NCI-H2171 treated with DMSO at 0.1 percent for 48 hours (cell line): ENCODE data around the gene NRXN3.

Source experiments
- DNase-seq: peaks from one replicate; lab custom pipeline; 2025; lab: John Stamatoyannopoulos, UW

The NRXN3 gene

DNA sequence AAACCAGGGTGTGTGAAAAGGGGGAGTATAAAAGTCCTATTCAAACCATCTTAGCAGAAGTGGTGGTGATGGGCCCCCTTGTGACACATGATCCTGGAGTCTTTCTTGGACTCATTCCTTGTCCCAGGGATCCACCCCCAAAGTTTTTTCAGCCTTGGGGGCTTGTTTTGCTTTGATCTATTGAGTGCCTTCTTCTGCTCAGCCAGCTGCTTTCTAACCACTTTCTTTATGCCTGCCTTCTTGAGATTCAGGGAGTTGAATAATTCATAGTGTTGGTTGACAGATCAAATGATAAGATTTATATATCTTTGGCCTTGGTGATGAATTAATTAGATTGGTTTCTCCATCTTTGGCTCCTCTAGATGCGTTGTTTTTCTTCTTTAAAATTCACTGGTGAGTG is 1114.4 kb downstream of the NRXN3 start:
- DNase-seq, result no peak

DNA sequence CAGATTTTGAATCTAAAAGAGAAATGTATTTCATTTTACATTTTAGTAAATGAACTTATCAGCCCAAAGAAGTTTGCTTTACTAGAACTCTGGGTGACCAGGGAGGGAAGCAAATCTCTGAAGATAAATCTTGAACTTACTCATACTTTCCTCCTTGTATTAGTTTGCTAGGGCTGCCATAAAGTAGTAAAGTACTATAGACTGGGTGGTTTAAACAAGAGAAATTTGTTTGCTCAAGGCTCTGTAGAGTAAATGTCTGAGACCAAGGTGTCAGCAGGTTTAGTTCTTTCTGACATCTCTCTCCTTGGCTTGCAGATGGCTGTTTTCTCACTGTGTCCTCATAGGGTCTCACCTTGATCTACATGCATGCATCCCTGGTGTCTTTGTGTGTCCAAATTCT is 1115.1 kb downstream of the NRXN3 start:
- no peak for DNase-seq

DNA sequence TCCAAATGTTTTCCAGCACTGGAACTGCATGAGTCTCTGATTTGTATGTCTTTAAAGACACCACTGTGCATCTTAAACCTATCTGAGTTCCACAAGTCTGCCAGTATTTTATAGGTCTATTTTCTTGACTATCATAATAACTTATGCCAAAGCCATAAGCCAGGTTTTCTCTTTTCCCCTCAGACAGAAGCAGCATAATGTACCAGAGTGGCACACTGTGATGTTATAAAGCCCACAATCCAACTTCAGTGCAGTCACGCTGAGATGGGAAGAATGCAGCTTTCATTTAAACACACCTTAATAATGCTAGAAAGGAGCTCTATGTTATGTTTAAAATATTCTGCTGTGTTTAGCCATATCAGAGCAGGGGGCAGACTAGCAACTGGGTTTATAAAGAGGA is 1117.8 kb downstream of the NRXN3 start:
- no peak for DNase-seq

DNA sequence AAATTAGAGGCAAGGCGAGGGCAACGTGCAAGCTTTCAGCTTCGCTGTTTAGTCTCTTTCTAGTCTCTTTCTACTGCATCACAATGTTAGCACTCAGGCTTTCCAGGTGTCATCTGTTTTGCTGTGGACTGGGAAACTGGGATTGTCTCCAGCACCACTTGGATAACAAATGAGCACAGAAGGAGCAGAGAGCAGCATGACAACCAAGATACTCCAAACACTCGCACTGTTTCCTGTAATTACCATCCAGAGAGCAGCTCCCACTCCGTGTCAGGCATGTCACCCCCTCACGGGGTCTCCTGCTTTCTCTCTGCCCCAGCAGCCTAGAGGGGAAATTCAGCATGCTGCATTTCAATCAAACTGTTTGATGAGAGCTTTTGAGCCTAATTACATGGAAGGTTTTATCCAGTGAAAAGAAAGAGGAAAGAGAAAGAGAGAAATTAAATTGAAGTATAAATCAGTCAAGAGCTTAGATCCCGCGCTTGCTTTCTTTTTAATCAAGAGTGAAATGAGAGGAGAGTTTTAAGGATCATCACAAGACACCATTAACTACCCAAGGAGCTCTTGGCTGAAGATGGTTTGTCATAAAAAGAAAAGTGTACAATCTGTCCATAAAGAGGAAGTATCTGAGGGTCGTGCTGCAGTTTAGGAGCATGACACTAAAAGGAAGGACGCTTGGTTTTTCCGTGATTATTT is 1123.5 kb downstream of the NRXN3 start:
- DNase-seq, result peak; percentile 81

DNA sequence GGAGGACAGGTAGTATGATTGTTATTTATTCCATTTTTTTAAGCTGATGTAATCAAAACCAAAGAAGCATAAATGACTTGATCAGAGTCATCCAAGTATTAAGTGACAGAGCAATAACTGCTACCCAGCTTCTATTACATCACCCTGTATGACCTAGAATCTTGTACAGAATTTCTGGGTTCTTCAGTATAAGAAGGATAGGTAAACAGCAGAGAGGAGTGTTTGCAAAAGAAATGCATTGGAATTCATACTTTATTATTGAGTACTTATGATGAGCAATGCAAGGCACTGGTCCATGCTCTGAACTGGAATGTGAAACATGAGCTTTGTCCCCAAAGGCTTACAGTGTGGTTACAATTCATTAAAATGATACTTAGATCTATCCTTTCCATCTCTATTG is 1124.3 kb downstream of the NRXN3 start:
- peak; percentile 74 for DNase-seq

DNA sequence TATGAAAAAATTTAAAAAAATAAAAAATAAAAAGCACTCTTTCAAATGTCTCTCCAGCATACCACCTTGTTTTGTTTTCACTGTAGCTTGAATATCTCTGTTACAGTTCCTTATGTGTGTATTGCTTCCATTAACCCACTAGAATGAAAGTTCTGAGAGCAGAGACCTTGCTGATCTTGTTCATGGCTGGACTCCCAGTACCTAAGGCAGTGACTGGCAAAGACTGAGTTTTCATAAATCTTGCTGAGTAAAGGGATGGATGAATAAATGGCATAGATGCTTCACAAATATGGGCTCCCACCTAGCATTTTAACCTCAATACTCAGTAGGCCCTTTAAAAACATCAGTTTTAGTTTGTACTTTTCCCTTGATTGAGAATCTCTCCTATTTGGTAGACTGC is 1125.2 kb downstream of the NRXN3 start:
- no peak for DNase-seq

DNA sequence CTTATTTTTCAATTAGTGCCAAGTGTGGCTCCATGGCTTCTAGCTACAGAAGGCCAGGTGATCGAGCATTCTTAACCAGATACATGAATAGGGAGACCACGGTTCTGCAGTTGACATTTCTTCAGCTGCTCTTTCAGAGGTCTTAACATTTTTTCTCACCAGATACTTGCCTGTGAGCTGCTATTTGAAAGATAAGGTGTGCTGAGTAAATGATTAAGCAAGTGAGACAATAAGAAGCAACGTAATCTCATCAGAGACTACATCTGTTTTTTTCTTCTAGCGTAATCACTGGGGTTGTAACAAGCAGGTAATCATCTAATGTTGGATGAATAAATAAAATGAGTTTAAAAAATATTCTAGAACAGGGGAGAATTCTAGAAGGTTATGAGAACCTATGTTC is 1128.2 kb downstream of the NRXN3 start:
- DNase-seq, result no peak

DNA sequence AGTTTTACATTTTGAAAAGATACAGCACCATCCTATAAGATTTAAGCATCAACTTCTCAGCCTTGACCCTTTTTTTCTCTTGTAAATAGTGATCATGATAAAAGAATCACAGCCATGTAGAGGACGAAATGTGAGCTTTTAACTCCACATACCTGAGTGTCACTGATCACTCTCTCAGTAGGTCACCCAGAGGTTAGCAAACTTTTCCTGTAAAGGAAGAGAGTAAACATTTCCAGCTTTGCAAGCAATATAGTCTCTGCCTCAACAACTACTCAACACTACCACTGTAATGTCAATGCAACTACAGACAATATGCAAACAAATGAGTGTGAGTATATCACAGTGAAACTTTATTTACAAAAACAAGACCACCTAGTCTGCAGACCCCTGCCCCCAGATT is 1129.0 kb downstream of the NRXN3 start:
- no peak for DNase-seq

DNA sequence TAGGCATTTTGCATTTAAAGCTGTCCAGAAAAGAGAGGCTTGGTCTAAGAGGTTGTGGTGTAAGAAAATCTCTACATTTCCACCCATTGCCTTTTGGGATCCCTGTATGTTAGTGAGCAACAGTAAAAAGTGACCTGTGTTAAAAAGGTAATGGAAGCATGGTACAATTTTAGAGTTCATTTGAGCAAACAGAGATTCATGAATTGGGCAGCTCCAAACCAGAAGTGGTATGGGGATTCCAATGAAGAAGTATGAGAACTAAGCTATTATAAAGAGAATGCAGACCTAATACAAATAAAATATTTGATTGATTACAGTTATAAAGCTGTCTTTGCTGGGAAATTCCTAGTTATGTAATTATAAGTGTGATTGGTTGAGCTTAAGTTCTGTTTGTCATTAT is 1134.1 kb downstream of the NRXN3 start:
- DNase-seq, result no peak

DNA sequence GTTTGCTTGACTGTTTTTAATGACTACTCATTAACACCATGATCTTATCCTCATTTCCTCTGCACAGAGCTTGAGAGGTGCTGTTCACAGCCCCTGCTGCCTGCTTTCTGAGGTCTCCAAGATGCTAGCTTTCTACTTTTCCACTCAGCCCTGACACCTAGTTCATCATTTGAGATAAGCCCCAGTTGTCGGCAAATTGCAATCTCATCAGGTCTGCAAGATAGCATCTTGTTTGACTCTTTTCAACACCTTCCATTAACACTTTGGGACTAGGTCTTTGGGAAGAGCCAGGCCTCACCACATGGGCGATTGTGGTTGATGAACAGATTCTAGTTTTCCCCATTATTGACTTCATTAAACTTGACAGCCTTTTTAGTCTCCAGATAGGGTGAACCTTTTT is 1136.4 kb downstream of the NRXN3 start:
- DNase-seq, result no peak

DNA sequence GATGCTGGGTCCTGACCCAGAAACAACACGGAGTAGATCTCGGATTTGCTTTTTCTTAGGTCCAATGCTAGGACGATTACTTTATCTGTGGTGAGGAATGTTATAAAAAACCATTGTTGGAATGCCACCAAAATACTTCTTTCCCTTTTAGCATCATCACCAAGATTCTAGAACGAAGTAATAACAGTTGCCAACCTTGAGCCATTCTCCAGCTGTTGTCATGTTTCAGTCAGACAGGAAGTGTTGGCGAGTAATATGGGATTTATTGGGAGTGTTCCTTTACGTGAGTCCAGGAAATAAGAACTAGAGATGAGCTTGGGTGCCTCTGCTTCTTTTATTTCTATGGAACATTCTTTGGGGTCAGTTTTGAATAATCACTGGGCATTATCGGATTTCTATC is 1148.2 kb downstream of the NRXN3 start:
- DNase-seq, result no peak

DNA sequence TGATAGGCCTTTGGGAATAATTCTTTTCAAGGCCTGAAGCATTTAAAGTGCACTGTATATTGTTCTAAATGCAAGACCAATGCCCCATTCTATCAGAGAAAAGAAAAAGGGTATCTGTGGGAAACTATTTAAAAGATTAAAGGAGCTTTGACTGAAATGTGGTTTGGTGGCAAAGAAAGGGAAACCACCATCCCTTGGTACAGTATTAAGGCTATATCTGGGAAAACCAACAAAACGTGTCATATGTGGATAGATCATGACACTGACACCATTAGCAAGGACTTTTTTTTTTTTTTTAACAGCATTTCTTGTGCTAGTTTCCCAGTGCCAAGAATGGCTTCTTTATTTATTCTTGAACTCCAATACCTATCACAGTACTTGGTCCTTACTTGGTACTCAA is 1150.4 kb downstream of the NRXN3 start:
- no peak for DNase-seq

DNA sequence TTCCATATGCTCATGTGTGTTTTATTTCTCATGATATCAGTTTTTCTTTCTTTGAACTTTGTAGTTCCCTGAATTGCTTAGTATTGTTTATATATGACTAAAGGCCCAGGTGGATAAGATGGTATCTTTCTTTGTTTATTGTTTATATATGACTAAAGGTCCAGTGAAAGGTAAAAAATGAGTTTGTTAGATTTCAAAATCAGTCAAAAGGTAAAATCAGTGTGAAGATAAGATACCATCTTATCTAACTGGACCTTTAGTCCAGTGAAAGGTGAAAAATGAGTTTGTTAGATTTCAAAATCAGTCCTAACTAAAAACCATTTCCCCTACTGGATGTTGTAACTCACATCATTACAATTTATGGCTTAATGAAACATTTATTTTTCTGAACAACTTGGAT is 1150.9 kb downstream of the NRXN3 start:
- no peak for DNase-seq

DNA sequence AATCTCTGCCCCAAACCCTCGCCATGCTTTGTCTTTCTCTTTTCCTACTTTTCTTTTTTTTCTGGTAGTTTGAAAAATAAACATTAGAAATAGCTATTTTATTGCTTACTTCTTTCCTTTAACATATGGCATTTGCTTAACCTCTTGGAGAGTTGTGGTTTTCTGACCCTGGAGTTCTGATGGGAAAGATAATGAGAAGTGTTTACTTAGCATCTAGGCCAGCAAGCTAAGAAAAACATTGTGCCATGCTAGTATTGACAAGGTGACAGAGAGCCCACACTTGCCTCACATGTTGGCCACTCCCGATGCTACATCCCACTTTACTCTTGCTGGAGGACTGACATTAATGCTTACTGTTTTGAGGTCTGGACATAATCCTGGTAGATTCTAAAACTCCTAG is 1154.9 kb downstream of the NRXN3 start:
- DNase-seq, result peak; percentile 55

DNA sequence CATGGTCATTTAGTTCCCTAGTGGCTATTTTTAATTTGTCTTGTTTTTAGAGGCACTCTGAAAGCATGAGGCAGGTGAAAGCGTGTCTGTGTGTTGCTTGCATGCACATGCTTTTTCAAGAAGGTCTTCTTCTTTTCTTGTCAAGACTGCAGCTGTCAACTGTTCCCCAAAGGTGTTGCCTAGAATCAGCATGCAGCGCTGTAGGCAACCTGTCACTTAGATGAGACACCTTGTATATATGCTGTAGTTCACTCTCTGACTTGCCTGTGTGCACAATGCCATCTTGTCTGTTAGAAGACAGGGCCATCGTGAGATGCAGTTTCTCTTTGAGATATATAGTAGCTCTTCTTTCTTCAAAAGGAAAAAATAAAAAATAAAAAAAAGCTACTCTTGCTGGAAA is 1155.4 kb downstream of the NRXN3 start:
- peak; percentile 52 for DNase-seq

DNA sequence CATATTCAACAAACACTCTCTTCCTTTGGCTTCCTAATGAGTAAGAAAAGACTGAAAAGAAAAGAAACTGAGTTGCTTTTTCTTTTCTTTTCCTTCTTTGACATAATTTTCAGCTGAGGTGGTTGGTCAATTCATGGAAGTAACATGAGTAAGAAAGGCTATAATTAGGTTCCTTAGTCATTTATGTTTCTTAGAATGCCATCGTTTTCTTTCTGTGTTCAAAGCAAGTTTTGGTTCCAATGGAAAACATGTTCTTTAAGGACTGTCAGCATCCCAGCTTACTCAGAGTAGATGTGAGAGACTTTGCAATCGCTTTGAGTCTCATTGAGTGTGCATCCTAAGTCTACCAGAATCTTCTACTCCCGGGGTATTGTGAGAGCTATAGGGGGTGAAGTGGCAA is 1158.7 kb downstream of the NRXN3 start:
- no peak for DNase-seq

DNA sequence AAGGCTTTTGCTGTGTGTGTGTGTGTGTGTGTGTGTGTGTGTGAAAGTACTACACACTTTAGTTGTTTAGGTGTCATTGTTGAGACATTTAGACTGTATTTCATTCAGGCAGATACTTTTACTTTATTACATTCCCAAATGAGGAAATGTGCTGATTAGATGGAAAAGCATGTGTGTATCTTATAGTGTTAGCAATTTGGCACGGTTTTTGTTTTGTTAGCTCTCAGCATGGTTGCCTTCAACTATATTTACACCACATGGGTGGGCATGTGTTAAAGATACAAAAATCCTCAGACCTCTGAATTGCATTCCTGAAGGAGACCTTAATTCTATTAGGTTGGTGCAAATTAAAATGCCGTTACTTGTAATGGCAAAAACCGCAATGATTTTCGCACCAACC is 1161.7 kb downstream of the NRXN3 start:
- no peak for DNase-seq

DNA sequence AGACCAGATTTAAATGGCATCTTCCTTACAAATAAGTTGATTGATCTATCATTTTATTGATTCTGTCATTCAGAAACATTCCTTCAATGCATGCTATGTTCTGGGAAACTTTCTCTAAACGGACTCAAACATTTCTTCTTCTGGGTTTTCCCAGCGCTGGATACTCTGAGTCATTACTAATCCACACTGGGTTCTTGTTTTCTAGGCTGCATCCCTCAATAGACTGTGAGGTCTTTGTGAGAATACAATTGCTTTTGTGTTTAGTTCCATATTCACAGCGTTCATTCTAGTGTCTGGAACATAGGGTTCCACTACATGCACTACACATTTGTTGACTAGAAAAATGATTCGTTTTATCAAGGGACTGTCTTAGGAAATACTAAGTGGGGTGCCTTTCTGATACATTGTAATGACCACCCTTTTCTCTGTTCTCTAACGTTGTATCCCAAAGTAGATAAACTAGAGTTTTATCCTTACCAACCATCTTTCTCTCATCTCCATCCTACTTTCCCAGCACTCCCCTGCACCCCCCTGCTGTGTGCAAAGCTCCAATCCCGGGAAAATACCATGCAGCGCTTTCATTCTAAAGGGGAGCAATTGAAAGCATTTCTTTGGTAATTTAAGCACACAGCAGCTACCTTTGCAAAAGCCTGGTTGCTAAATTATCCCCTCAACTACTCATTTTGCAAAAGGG is 1162.5 kb downstream of the NRXN3 start:
- no peak for DNase-seq

DNA sequence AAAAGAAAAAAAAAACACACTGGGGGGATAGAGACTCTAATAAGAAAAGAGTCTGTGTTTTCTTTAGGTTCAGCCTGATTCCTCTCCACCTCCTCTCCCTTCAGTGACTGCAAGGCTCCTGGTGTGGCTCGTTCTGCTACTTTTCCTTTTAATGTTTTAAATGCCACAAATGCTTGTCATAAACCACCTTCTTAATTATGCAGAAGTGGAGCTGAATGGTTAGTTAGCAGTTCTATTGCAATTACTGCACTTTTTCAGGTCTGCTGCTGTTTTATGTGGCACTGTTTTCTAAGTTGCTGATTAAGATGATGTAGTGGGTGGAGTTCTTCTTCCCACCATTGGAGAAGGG is 1163.0 kb downstream of the NRXN3 start:
- DNase-seq, result no peak

DNA sequence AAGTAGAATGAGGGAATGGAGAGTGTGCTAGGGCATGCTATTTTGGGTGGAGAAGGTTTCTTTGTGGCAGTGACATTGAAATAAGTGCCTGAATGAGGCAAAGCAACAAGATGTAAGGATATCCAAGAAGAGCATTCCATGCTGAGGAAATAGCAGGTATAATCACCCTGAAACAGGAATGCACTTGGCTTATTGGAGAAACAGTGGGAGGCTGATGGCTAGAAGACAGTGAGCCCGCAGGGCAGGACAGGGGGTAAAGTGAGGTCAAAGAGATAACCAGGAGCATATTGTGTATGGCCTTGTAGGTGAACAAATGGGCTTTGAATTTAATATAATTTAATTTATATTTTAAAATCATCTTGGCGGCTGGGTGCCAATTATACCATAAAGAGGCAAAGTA is 1164.1 kb downstream of the NRXN3 start:
- no peak for DNase-seq

DNA sequence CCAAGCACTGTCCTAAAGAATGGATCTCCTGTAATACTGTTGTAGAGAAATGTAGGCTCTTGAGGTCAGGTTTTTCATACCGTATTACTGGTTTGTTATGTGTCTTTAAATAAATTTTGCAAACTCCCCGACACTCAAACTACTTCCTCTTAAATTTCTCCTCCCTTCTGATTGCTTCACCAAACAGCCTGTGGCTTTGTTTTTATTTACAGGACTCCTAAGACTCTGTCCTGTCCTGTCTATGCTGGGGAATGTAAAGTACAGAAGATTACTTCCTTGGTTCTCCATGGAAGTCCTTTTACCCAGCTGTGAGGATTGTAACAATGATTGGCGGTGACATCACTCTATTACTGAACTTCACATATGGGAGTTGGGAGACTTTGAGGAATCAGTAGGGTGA is 1167.6 kb downstream of the NRXN3 start:
- no peak for DNase-seq

DNA sequence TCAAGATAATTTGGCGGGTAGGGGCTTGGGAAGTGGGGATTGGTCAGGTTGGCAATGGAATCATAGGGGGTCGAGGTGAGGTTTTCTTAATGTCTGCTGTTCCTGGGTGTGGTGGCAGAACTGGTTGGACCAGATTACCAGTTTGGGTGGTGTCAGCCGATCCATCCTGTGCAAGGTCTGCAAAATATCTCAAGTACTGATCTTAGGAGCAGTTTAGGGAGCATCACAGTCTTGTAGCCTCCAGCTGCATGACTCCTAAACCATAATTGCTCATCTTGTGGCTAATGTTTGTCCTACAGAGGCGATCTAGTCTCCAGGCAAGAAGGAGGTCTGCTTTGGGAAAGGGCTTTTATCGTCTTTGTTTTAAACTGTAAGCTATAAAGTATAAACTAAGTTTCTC is 1172.8 kb downstream of the NRXN3 start:
- no peak for DNase-seq

DNA sequence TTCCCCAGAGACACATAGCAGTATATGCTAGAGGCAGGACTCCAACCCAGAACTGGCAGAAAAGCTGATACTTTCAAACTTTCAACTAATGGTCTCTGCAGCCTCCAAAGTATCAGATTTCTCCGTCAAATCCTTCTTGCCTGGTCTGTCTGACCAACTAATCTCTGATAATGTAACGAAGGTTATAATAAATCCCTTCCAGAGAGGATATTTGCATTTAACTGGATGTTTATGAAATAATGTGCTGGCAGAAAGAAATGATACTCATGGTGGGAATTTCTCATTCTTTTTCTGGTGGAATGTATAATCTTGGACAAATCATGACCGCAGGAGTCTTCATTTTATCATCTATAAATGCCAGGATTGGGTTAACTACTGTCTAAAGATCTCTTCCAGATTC is 1180.8 kb downstream of the NRXN3 start:
- no peak for DNase-seq

DNA sequence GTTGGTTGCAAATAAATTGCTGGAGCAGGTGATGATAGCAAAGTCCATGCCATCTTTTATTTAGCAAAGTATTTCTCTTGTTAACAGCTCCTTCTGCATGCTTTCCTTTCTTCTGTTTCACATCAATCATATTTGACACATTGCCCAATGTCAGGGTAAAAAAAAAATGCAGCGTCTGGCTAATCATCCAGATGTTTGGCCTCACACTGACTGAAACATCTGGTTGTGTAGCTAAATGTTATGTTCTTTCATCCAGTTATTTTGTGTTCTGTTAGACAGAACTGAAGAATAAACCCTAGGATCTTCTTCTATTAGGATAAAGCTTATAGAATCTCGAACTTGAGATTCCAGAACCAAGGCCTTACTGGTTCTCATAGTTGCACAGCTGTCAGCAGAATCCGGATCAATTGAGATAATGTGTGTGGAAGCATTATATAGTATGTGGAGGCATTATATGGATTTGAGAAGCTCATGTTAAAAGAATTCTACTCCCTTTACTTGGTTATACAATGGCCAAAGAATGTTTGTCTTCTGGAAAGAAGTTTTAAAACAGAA is 1182.0 kb downstream of the NRXN3 start:
- DNase-seq, result peak; percentile 57
